ENCODE data around the gene MAD1L1.

GRCh38 chr7:2081526-2082135, 151.1 kb downstream of the MAD1L1 start:
- TF ChIP-seq CTCF (IDR thresholded peaks at IDR 0.05; ENCODE audit: low read depth, low read length, poor library complexity, severe bottlenecking), result no peak
- no peak for TF ChIP-seq EZH2phosphoT487 (IDR thresholded peaks at IDR 0.05; ENCODE audit: borderline replicate concordance, low read length)
